NB4 (cell line): ENCODE data around the gene RBM17.
A peak's percentile ranks its signal among the peaks of the same experiment; 100 is the strongest.
"Not testable (repeated sequence)": the region's sequence is repeated elsewhere in the genome, so short reads cannot be mapped to it uniquely, and the experiment has no call there.

ENCODE experiments used
- DNase-seq: peaks from one replicate; pipeline ENCODE4 v3.0.0; 2010; ENCODE audit warnings: low read depth
- H3K4me3 ChIP-seq: one replicate; pipeline ENCODE4 v1.5.1; 2011; ENCODE audit warnings: mild to moderate bottlenecking, low read depth, low read length, moderate library complexity
- CTCF ChIP-seq: IDR thresholded peaks from one replicate; pipeline ENCODE4 v1.5.1; 2012; ENCODE audit warnings: low read depth, low read length
- MAX ChIP-seq: IDR thresholded peaks from 2 replicates; pipeline ENCODE4 v1.6.1; 2011; ENCODE audit warnings: low read depth, low read length
- MYC ChIP-seq: IDR thresholded peaks from 2 replicates; pipeline ENCODE4 v1.6.1; 2011; ENCODE audit warnings: low read depth, low read length
- POLR2A ChIP-seq: IDR thresholded peaks from 2 replicates; pipeline ENCODE4 v1.6.1; 2011; ENCODE audit warnings: mild to moderate bottlenecking; ENCODE audit not compliant: insufficient read length; ENCODE audit errors: extremely low read depth

Gene RBM17

DNA sequence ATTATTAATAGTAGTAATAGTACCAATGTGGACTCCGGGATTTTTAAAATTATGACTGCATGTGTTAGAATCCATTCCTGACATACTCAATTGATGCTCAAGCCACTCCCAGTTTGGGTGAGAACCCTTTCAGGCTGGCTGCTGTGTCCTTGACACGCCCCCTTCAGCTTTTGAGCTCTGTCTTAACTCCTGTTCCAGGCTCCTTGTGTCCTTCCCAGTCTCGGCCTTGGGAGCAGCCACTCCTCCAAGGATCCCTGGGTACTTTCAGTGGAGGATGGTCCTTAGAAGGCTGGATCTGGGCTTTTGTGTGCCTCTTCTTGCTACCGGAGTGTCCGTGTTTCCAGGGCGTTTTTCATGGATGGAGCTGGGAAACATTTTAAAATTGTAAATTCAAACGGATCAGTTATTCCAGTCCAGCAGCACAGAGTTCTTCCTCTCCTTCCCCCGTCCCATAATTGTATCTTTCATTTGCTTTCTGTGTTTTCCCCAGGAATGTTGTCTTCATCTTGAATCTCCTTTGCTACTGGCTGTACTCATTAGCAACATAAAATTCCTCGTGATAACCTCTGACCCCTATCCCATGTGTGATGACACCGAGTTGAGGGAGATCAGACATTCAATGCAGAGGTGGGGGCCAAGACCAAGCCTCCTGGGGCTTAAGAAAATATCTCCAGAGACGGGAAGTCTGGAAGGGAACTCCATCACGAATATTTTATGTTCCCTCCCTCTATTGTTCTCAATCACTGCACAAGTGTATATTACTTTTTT is 73.9 kb downstream of the RBM17 start:
- H3K4me3 ChIP-seq: no peak overlapping the region
- no peak for DNase-seq
- TF ChIP-seq CTCF: no peak
- no peak for TF ChIP-seq MYC
- TF ChIP-seq POLR2A: no peak
- no peak for TF ChIP-seq MAX

DNA sequence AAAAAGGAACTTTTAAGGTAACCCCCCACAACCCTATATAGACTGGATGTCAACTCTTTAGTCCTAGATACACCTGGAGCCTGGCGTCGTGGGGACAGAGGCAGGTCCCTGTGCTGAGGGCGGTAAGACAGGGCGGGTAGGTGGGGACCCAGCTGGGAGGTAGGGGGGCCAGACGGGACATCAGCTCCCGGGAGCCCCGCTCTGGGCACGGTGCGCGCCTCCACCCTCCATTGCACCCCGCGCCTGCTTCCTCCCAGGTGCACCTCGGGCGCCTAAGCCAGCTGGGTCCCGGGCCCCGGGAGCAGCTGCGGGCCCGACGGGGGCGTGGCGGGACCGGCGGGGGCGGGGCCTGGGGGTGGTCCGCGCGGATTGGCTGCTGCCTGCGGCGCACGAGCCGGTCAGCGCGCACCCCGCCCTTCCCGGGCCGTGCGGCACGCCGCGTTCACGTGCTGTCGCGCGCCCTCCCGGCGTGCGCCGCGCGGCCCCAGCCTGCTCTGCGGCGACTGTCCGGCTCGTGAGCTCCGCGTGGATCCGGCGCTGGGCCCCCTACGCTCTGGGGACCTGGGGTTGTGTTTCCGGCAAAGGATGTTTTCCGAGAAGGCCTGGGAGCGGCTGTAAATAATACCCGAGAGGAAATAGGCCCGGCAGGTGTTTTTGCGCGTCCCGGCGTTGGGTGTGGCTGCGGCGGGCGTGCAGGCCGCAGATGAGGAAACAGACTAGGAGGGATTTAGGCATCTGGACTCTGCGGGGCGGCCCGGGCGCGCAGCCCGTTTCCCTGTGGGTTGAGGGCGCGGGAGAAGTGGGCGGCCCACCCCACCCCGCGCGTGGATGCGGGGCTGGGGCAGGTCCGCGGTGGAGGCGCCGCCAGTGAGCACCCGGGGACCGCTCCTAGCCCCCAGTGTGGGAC is 74.8 kb downstream of the RBM17 start:
- peak overlapping the region; percentile 76 for H3K4me3 ChIP-seq
- peak; percentile 91 for DNase-seq
- no peak for TF ChIP-seq CTCF
- peak; percentile 80 for TF ChIP-seq MAX
- peak; percentile 87 for TF ChIP-seq MYC
- peak; percentile 38 for TF ChIP-seq POLR2A

DNA sequence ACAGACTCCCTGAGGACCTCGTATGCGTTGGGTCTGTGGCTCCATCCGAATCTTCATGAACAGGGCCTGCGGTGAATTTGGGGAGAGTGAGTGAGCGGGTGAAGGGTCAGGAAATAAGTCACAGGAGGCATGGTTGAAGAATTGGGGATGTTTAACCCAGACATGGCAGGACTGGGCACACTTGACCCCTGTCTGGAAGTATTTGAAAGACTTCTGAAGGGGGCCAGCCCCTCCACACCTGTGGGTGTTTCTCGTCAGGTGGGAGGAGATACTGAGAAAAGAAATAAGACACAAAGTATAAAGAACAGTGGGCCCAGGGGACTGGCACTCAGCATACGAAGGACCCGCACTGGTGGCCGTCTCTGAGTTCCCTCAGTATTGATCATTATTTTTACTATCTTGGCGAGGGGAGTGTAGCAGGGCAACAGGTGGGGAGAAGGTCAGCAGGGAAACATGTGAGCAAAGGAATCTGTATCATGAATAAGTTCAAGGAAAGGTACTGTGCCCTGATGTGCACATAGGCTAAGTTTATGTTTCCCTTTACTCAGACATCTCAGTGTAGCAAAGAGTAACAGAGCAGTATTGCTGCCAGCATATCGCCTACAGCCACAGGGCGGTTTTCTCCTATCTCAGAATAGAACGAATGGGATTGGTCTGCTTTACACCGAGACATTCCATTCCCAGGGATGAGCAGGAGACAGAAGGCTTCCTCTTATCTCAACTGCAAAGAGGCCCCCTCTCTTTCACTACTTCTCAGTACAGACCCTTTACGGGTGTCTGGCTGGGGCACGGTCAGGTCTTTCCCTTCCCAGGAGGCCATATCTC is 75.6 kb downstream of the RBM17 start:
- H3K4me3 ChIP-seq: peak overlapping the region; percentile 76
- no peak for DNase-seq
- TF ChIP-seq MYC: no peak
- no peak for TF ChIP-seq POLR2A
- no peak for TF ChIP-seq MAX
- no peak for TF ChIP-seq CTCF

DNA sequence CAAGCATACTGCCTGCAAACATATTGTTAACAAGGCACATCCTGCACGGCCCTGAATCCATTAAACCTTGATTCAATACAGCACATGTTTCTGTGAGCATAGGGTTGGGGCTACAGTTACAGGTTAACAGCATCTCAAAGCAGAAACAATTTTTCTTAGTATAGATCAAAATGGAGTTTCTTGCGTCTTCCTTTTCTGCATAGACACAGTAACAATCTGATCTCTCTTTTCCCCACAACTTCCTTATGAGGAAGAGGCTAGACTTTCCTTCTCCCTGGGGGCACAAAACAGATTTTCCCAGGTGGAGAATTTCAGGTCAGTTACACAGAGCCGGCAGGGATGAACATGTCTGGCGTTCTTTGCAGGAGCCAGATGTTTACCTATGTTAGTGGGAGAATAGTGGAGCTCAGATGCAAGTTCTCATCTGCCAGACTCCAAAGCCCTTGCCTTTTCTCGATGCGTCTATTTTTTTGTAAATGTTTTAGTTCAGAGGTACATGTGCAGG is 76.4 kb downstream of the RBM17 start:
- no peak for DNase-seq
- TF ChIP-seq POLR2A (no peak), CTCF (no peak), MYC (no peak), MAX (no peak)
- H3K4me3 ChIP-seq: no peak overlapping the region

DNA sequence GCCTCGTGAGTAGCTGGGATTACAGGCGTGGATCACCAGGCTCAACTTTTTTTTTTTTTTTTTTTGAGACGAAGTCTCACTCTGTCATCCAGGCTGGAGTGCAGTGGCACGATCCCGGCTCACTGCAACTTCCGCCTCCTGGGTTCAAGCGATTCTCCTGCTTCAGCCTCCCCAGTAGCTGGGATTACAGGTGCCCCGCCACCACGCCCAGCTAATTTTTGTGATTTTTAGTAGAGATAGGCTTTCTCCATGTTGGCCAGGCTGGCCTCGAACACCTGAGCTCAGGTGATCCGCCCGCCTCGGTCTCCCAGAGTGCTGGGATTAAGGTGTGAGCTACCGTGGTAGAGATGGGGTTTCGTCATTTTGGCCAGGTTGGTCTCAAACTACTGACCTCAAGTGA is 77.1 kb downstream of the RBM17 start:
- H3K4me3 ChIP-seq, DNase-seq: not testable (repeated sequence)
